Trophoblast cell (in vitro differentiated cells and primary cell): ENCODE data around the gene CTNNA1.

Experiments used
- DNase-seq, 2 donors: peaks; one replicate each; pipeline ENCODE4 v3.0.0-alpha.2; 2016
- H2AFZ ChIP-seq: 2 replicates; pipeline ENCODE4 v1.6.1; 2013; ENCODE audit warnings: low read length, moderate library complexity, mild to moderate bottlenecking; ENCODE audit not compliant: insufficient read depth, poor library complexity
- H2AK5ac ChIP-seq: 2 replicates; pipeline ENCODE4 v1.6.1; 2013; ENCODE audit warnings: mild to moderate bottlenecking, low read length
- H2BK120ac ChIP-seq: 2 replicates; pipeline ENCODE4 v1.6.1; 2013; ENCODE audit warnings: low read length, mild to moderate bottlenecking, moderate library complexity; ENCODE audit not compliant: insufficient read depth, poor library complexity
- H2BK12ac ChIP-seq: 2 replicates; pipeline ENCODE4 v1.6.1; 2013; ENCODE audit warnings: mild to moderate bottlenecking, low read length, moderate library complexity
- H2BK5ac ChIP-seq: 2 replicates; pipeline ENCODE4 v1.6.1; 2013; ENCODE audit warnings: low read length, low read depth, moderate library complexity, mild to moderate bottlenecking; ENCODE audit not compliant: poor library complexity
- H3K14ac ChIP-seq: 2 replicates; pipeline ENCODE4 v1.6.1; 2013; ENCODE audit warnings: mild to moderate bottlenecking, low read length
- H3K18ac ChIP-seq: 2 replicates; pipeline ENCODE4 v1.6.1; 2013; ENCODE audit warnings: mild to moderate bottlenecking, low read length
- H3K23ac ChIP-seq: 2 replicates; pipeline ENCODE4 v1.6.1; 2013; ENCODE audit warnings: low read length
- H3K27ac ChIP-seq: 2 replicates; pipeline ENCODE4 v1.5.1; 2013; ENCODE audit warnings: low read depth, mild to moderate bottlenecking, inconsistent platforms, low read length, moderate library complexity
- H3K27me3 ChIP-seq: 2 replicates; pipeline ENCODE4 v1.6.1; 2013; ENCODE audit warnings: inconsistent platforms, mild to moderate bottlenecking, low read length, moderate library complexity; ENCODE audit not compliant: insufficient read depth
- H3K36me3 ChIP-seq, 2 experiments: 1 replicate in 1 of 2; 2 replicates in 1 of 2; pipeline ENCODE4 v1.6.1; 2013; ENCODE audit warnings: low read length in 2 of 2, mild to moderate bottlenecking in 2 of 2, moderate library complexity in 1 of 2; ENCODE audit not compliant: insufficient read depth in 2 of 2, control insufficient read depth in 1 of 2
- H3K4ac ChIP-seq: 2 replicates; pipeline ENCODE4 v1.6.1; 2013; ENCODE audit warnings: low read depth, mild to moderate bottlenecking, low read length, moderate library complexity
- H3K4me1 ChIP-seq, 2 experiments: 1 replicate in 1 of 2; 2 replicates in 1 of 2; pipeline ENCODE4 v1.6.1; 2013; ENCODE audit warnings: low read length in 2 of 2, mild to moderate bottlenecking in 2 of 2, moderate library complexity in 1 of 2; ENCODE audit not compliant: insufficient read depth in 2 of 2, control insufficient read depth in 1 of 2
- H3K4me2 ChIP-seq: 2 replicates; pipeline ENCODE4 v1.6.1; 2013; ENCODE audit warnings: inconsistent platforms, mild to moderate bottlenecking, low read length, moderate library complexity
- H3K4me3 ChIP-seq: 2 replicates; pipeline ENCODE4 v1.5.1; 2013; ENCODE audit warnings: mild to moderate bottlenecking, low read depth, low read length, inconsistent platforms
- H3K79me1 ChIP-seq: one replicate; pipeline ENCODE4 v1.6.1; 2013; ENCODE audit warnings: low read length
- H3K79me2 ChIP-seq: 2 replicates; pipeline ENCODE4 v1.6.1; 2013; ENCODE audit warnings: low read length, mild to moderate bottlenecking; ENCODE audit not compliant: control insufficient read depth, insufficient read depth, poor library complexity
- H3K9ac ChIP-seq: 2 replicates; pipeline ENCODE4 v1.6.1; 2013; ENCODE audit warnings: mild to moderate bottlenecking, low read length
- H3K9me3 ChIP-seq: 2 replicates; pipeline ENCODE4 v1.6.1; 2013; ENCODE audit warnings: low read depth, mild to moderate bottlenecking, control low read depth, inconsistent platforms, low read length; ENCODE audit not compliant: insufficient read depth
- H4K12ac ChIP-seq: 2 replicates; pipeline ENCODE4 v1.6.1; 2013; ENCODE audit warnings: low read depth, mild to moderate bottlenecking, low read length, moderate library complexity
- H4K8ac ChIP-seq: 2 replicates; pipeline ENCODE4 v1.6.1; 2013; ENCODE audit warnings: low read depth, mild to moderate bottlenecking, low read length, moderate library complexity
- H4K91ac ChIP-seq: one replicate; pipeline ENCODE4 v1.6.1; 2013; ENCODE audit warnings: low read depth, mild to moderate bottlenecking, low read length, moderate library complexity
- WGBS: extraction: QIAGEN DNeasy Blood & Tissue Kit; methylation state at CpG from one replicate; pipeline ENCODE4 v1.1.7; 2013; ENCODE audit warnings: missing lambda C conversion rate; ENCODE audit not compliant: insufficient read length, insufficient coverage; ENCODE audit errors: extremely low coverage; 5-methylcytosine and 5-hydroxymethylcytosine counted together

The CTNNA1 gene

GRCh38 chr5:138910546-138911185, 157.4 kb downstream of the CTNNA1 start:
- Histone ChIP-seq H4K8ac (no peak overlapping the region), H2BK12ac (no peak overlapping the region), H3K4me2 (no peak overlapping the region), H2BK120ac (no peak overlapping the region), H3K9me3 (no peaks in the 10 kb centered on the region), H4K91ac (no peak overlapping the region), H2BK5ac (no peak overlapping the region), H3K4ac (no peak overlapping the region), H2AFZ (no peak overlapping the region), H3K18ac (no peak overlapping the region), H3K79me2 (no peaks in the 10 kb centered on the region), H3K27ac (no peak overlapping the region), H4K12ac (no peak overlapping the region), H3K79me1 (no peaks in the 10 kb centered on the region), H3K4me3 (no peak overlapping the region), H3K4me1 (no peaks in the 10 kb centered on the region), H3K36me3 (peaks cover 14 to 16% of the 10 kb centered on the region in 2 experiments), H2AK5ac (no peak overlapping the region), H3K14ac (no peak overlapping the region), H3K9ac (no peak overlapping the region), H3K27me3 (no peaks in the 10 kb centered on the region), H3K23ac (no peak overlapping the region)
- no CpG with 5 or more reads among the region's 7 CpGs for WGBS
- DNase-seq = no peak

- Histone ChIP-seq H3K14ac (no peak overlapping the region), H3K4me1 (no peaks in the 10 kb centered on the region)
- no peak for DNase-seq
Observed at GRCh38 chr5:138911441-138911840, 158.2 kb downstream of the CTNNA1 start.

GRCh38 chr5:138912093-138912492, 158.9 kb downstream of the CTNNA1 start:
- Histone ChIP-seq H3K23ac (no peak overlapping the region), H3K14ac (no peak overlapping the region), H2BK12ac (no peak overlapping the region), H3K18ac (no peak overlapping the region), H3K9ac (no peak overlapping the region), H3K4me3 (no peak overlapping the region), H3K4ac (no peak overlapping the region), H2AFZ (no peak overlapping the region), H3K9me3 (no peaks in the 10 kb centered on the region), H2BK5ac (no peak overlapping the region), H3K4me1 (no peaks in the 10 kb centered on the region), H3K79me1 (no peaks in the 10 kb centered on the region), H4K12ac (no peak overlapping the region), H3K36me3 (peaks cover 13 to 14% of the 10 kb centered on the region in 2 experiments), H2BK120ac (no peak overlapping the region), H3K27me3 (no peaks in the 10 kb centered on the region), H3K27ac (no peak overlapping the region), H2AK5ac (no peak overlapping the region), H4K8ac (no peak overlapping the region), H3K4me2 (no peak overlapping the region), H4K91ac (no peak overlapping the region), H3K79me2 (no peaks in the 10 kb centered on the region)
- WGBS = no CpG with 5 or more reads among the region's 4 CpGs
- no peak for DNase-seq

More at GRCh38 chr5:138911441-138911840, 158.2 kb downstream of the CTNNA1 start:
- Histone ChIP-seq H3K79me1 (no peaks in the 10 kb centered on the region), H2AFZ (no peak overlapping the region), H3K9ac (no peak overlapping the region), H3K36me3 (peaks cover 14 to 16% of the 10 kb centered on the region in 2 experiments), H3K4me3 (no peak overlapping the region), H3K18ac (no peak overlapping the region), H2BK5ac (no peak overlapping the region), H3K27ac (no peak overlapping the region), H2BK12ac (no peak overlapping the region), H2AK5ac (no peak overlapping the region), H3K23ac (no peak overlapping the region), H3K79me2 (no peaks in the 10 kb centered on the region), H3K27me3 (no peaks in the 10 kb centered on the region), H4K91ac (no peak overlapping the region), H4K12ac (no peak overlapping the region), H2BK120ac (no peak overlapping the region), H3K4ac (no peak overlapping the region), H3K4me2 (no peak overlapping the region), H4K8ac (no peak overlapping the region), H3K9me3 (no peaks in the 10 kb centered on the region)

- Histone ChIP-seq H3K14ac (no peak overlapping the region), H4K8ac (no peak overlapping the region), H3K79me2 (no peaks in the 10 kb centered on the region), H2BK12ac (no peak overlapping the region), H4K91ac (no peak overlapping the region), H3K9ac (no peak overlapping the region), H3K9me3 (no peaks in the 10 kb centered on the region), H3K18ac (no peak overlapping the region), H3K27ac (no peak overlapping the region), H2AFZ (no peak overlapping the region), H3K4ac (no peak overlapping the region), H3K23ac (no peak overlapping the region), H3K79me1 (no peaks in the 10 kb centered on the region), H2BK120ac (no peak overlapping the region), H3K36me3 (peaks cover 11 to 13% of the 10 kb centered on the region in 2 experiments), H3K4me2 (no peak overlapping the region), H2BK5ac (no peak overlapping the region), H3K4me1 (no peaks in the 10 kb centered on the region), H3K4me3 (no peak overlapping the region), H3K27me3 (no peaks in the 10 kb centered on the region), H4K12ac (no peak overlapping the region), H2AK5ac (no peak overlapping the region)
- no peak for DNase-seq
- no CpG with 5 or more reads among the region's 3 CpGs for WGBS
Observed at GRCh38 chr5:138913773-138914172, 160.5 kb downstream of the CTNNA1 start.
